MM.1S (cell line): ENCODE data around the gene MID1.

Experiments
- DNase-seq: peaks from one replicate; pipeline ENCODE4 v3.0.0-alpha.2; 2015
- H2AFZ ChIP-seq: fragments of 300-600 bp; sonication (generic); 2 replicates; pipeline ENCODE4 v1.6.0; 2016; ENCODE audit warnings: antibody characterized with exemption, low read length
- H3F3A ChIP-seq: fragments of 300-600 bp; sonication (generic); 2 replicates; pipeline ENCODE4 v1.6.1; 2016; ENCODE audit warnings: mild to moderate bottlenecking, antibody characterized with exemption, low read length, moderate library complexity, mixed read lengths; ENCODE audit not compliant: insufficient read depth
- H3K27ac ChIP-seq: fragments of 300-600 bp; sonication (generic); 2 replicates; pipeline ENCODE4 v1.5.1; 2016; ENCODE audit warnings: mild to moderate bottlenecking, low read length
- H3K27me3 ChIP-seq: fragments of 300-600 bp; sonication (generic); replicated peaks from 2 replicates; pipeline ENCODE4 v1.6.0; 2016; ENCODE audit warnings: low read length; ENCODE audit not compliant: insufficient read depth
- H3K36me3 ChIP-seq: fragments of 300-600 bp; sonication (generic); replicated peaks from 2 replicates; pipeline ENCODE4 v1.6.1; 2016; ENCODE audit warnings: mild to moderate bottlenecking, low read length, mixed read lengths; ENCODE audit not compliant: insufficient read depth
- H3K4me1 ChIP-seq: fragments of 300-600 bp; sonication (generic); 2 replicates; pipeline ENCODE4 v1.6.1; 2016; ENCODE audit warnings: low read length, mixed read lengths
- H3K4me2 ChIP-seq: fragments of 300-600 bp; sonication (generic); 2 replicates; pipeline ENCODE4 v1.6.0; 2016; ENCODE audit warnings: low read depth, low read length
- H3K4me3 ChIP-seq: fragments of 300-600 bp; sonication (generic); 2 replicates; pipeline ENCODE4 v1.5.1; 2016; ENCODE audit warnings: low read length, mixed read lengths
- H3K79me2 ChIP-seq: fragments of 300-600 bp; sonication (generic); 2 replicates; pipeline ENCODE4 v1.6.1; 2016; ENCODE audit warnings: mixed run types, low read length, mixed read lengths
- H3K9ac ChIP-seq: fragments of 300-600 bp; sonication (generic); 2 replicates; pipeline ENCODE4 v1.6.1; 2016; ENCODE audit warnings: low read length, mixed read lengths
- H3K9me2 ChIP-seq: fragments of 300-600 bp; sonication (generic); replicated peaks from 2 replicates; pipeline ENCODE4 v1.6.1; 2016; ENCODE audit warnings: mild to moderate bottlenecking, low read length, mixed read lengths; ENCODE audit not compliant: insufficient read depth
- H3K9me3 ChIP-seq: fragments of 300-600 bp; sonication (generic); replicated peaks from 2 replicates; pipeline ENCODE4 v1.6.1; 2016; ENCODE audit warnings: mild to moderate bottlenecking, low read length, mixed read lengths; ENCODE audit not compliant: insufficient read depth
- H4K20me1 ChIP-seq: fragments of 300-600 bp; sonication (generic); 2 replicates; pipeline ENCODE4 v1.6.1; 2016; ENCODE audit warnings: mild to moderate bottlenecking, low read length, moderate library complexity, mixed read lengths; ENCODE audit not compliant: insufficient read depth
- CTCF ChIP-seq: fragments of 300-600 bp; sonication (generic); IDR thresholded peaks from 2 replicates; pipeline ENCODE4 v1.5.1; 2016; ENCODE audit warnings: antibody characterized with exemption, low read length, mixed read lengths
- EZH2 ChIP-seq: fragments of 300-600 bp; sonication (generic); optimal IDR thresholded peaks from 2 replicates; pipeline ENCODE3; 2017; ENCODE audit warnings: low read depth, mild to moderate bottlenecking, antibody characterized with exemption, low read length, mixed read lengths
- EZH2phosphoT487 ChIP-seq: fragments of 300-600 bp; sonication (generic); IDR thresholded peaks from 2 replicates; pipeline ENCODE4 v1.6.1; 2018; ENCODE audit warnings: antibody characterized with exemption, low read length

MID1 gene

GRCh38 chrX:10534611-10535010, 85.8 kb downstream of the MID1 start:
- DNase-seq: no peak
- TF ChIP-seq EZH2phosphoT487: no peak

DNA sequence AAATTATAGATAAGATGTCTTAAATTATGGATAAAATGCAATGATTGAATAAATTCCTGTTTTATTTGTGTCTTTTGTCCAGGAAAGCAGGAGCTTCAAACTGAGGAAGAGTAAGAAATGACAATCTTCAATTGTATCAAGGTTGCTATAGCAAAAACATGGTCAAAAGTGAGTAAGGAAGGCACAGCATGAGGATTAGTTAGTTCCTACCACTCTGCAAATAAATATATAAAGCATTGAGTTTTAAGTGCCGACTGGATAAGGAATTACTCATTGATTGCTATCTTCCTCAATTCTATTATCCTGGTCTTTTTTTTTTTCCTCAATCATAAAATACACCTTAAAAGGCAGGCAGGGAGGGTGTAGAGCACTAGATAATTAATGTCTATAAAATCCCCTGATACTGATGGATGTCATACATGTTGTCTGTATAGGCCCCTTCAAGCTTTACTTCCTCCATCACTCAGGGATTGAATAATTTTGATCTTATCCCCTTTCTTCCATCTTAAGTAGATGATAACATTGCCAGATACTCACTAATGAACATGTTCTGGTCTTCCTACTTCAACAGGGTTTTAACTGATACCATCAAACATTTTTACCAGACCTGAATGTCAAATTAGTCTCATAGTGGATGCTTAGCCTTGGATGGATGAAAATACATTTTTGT, 86.6 kb downstream of the MID1 start:
- H4K20me1 ChIP-seq: no peaks in the 10 kb centered on the region
- no peaks in the 10 kb centered on the region for H3K27me3 ChIP-seq
- H3F3A ChIP-seq: no peaks in the 10 kb centered on the region
- H3K27ac ChIP-seq: no peak overlapping the region
- no peak for DNase-seq
- H3K9ac ChIP-seq: no peak overlapping the region
- no peaks in the 10 kb centered on the region for H3K4me1 ChIP-seq
- H3K4me3 ChIP-seq: no peak overlapping the region
- no peak overlapping the region for H3K4me2 ChIP-seq
- no peak for TF ChIP-seq EZH2
- no peak for TF ChIP-seq EZH2phosphoT487
- no peak for TF ChIP-seq CTCF
- H2AFZ ChIP-seq: no peak overlapping the region
- H3K9me2 ChIP-seq: no peaks in the 10 kb centered on the region
- H3K36me3 ChIP-seq: no peaks in the 10 kb centered on the region
- H3K79me2 ChIP-seq: no peaks in the 10 kb centered on the region
- H3K9me3 ChIP-seq: no peaks in the 10 kb centered on the region

More at GRCh38 chrX:10534611-10535010, 85.8 kb downstream of the MID1 start:
- Histone ChIP-seq H3K27ac (no peak overlapping the region), H2AFZ (no peak overlapping the region), H3K79me2 (no peaks in the 10 kb centered on the region), H3K36me3 (no peaks in the 10 kb centered on the region), H3K9me3 (no peaks in the 10 kb centered on the region), H3K9ac (no peak overlapping the region), H3F3A (no peaks in the 10 kb centered on the region), H3K4me1 (no peaks in the 10 kb centered on the region), H4K20me1 (no peaks in the 10 kb centered on the region), H3K4me3 (no peak overlapping the region), H3K9me2 (no peaks in the 10 kb centered on the region), H3K4me2 (no peak overlapping the region), H3K27me3 (no peaks in the 10 kb centered on the region)

DNA sequence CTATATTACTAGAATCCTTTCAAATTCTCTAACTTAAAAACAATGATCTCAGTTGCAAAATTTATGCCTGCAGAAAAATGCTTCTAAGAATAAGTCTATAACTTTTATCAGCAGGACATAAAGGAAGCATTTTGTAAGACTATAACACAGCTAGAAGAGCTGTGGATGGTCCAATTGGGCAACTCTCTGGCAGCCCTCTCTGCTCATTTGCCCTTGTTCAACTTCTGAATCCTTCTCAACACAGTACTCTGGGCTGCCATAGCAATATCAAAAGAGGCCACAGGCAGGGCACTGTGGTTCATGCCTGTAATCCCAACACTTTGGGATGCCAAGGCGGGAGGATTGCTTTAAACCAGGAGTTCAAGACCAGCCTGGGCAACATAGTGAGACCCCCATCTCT, 88.5 kb downstream of the MID1 start:
- no peaks in the 10 kb centered on the region for H3K4me1 ChIP-seq
- H3K27ac ChIP-seq: no peak overlapping the region
- TF ChIP-seq EZH2phosphoT487 (no peak), EZH2 (no peak), CTCF (no peak)
- H3K4me3 ChIP-seq: no peak overlapping the region
- H2AFZ ChIP-seq: no peak overlapping the region
- no peaks in the 10 kb centered on the region for H3K9me3 ChIP-seq
- no peak overlapping the region for H3K9ac ChIP-seq
- DNase-seq: no peak
- H4K20me1 ChIP-seq: no peaks in the 10 kb centered on the region
- H3K36me3 ChIP-seq: no peaks in the 10 kb centered on the region
- no peak overlapping the region for H3K4me2 ChIP-seq
- no peaks in the 10 kb centered on the region for H3K79me2 ChIP-seq
- no peaks in the 10 kb centered on the region for H3K27me3 ChIP-seq
- no peaks in the 10 kb centered on the region for H3K9me2 ChIP-seq
- no peaks in the 10 kb centered on the region for H3F3A ChIP-seq

GRCh38 chrX:10529344-10529743, 91.0 kb downstream of the MID1 start:
- Histone ChIP-seq H3K4me2 (no peak overlapping the region), H3K9ac (no peak overlapping the region), H3F3A (no peaks in the 10 kb centered on the region), H3K79me2 (no peaks in the 10 kb centered on the region), H3K4me1 (no peaks in the 10 kb centered on the region), H4K20me1 (no peaks in the 10 kb centered on the region), H3K4me3 (no peak overlapping the region), H3K9me3 (no peaks in the 10 kb centered on the region), H3K27ac (no peak overlapping the region), H3K36me3 (no peaks in the 10 kb centered on the region), H3K9me2 (no peaks in the 10 kb centered on the region), H2AFZ (no peak overlapping the region), H3K27me3 (no peaks in the 10 kb centered on the region)
- TF ChIP-seq CTCF (no peak), EZH2phosphoT487 (no peak), EZH2 (no peak)
- DNase-seq: no peak
